Right cardiac atrium (tissue), 5 donors: Measurements from ENCODE around the gene PKDREJ. TPM values are rescaled to one million over a fixed set of nuclear protein-coding genes. Genes with fewer than 3 reads are reported as not detected.
A peak's percentile ranks its signal among the peaks of the same experiment; 100 is the strongest.

ENCODE experiments used
- ATAC-seq, 2 donors: fragments of 200-7000 bp; cut with Tn5 transposase; one replicate each; pipeline versions ENCODE4 v1.8.0 to v1.9.1; 2020; ENCODE audit warnings: moderate library complexity in 2 of 2, mild to moderate bottlenecking in 1 of 2
- DNase-seq, 3 donors: peaks; one replicate each; pipeline ENCODE4 v3.0.0-alpha.2; 2020
- H3K27ac ChIP-seq: one replicate; pipeline ENCODE4 v1.5.1; 2013; ENCODE audit warnings: mild to moderate bottlenecking, low read length, control low read depth, moderate library complexity
- H3K27me3 ChIP-seq: one replicate; pipeline ENCODE4 v1.6.1; 2013; ENCODE audit not compliant: control insufficient read depth, insufficient read depth
- H3K4me1 ChIP-seq: one replicate; pipeline ENCODE4 v1.6.1; 2013; ENCODE audit warnings: low read length; ENCODE audit not compliant: control insufficient read depth, insufficient read depth
- H3K4me3 ChIP-seq: one replicate; pipeline ENCODE4 v1.5.1; 2013; ENCODE audit warnings: low read length, control low read depth
- H3K9me3 ChIP-seq: one replicate; pipeline ENCODE4 v1.6.1; 2013; ENCODE audit warnings: low read length; ENCODE audit not compliant: control insufficient read depth
- WGBS: extraction: QIAGEN DNeasy Blood & Tissue Kit; methylation state at CpG from one replicate; pipeline ENCODE4 v1.1.7; 2013; 5-methylcytosine and 5-hydroxymethylcytosine counted together
- intact Hi-C, 4 donors: fragments of 100-400 bp; cut with DNase I; formaldehyde crosslinking; loops; one replicate each; pipeline versions ENCODE4 v1.11.0 to v1.14.0; 2022 to 2023
- polyA plus RNA-seq: library from polyadenylated mRNA; stranded (reverse); fragments of 200-250 nt; gene quantifications from one replicate; pipeline ENCODE4 v1.2.3, GENCODE V29; 2013
- total RNA-seq, 4 donors: library from RNA; stranded (reverse); fragmentation: NEBNext Ultra II Directional; extraction: Animal tissue kit (Norgen Biotek cat#: 25700); gene quantifications; one replicate each; pipeline ENCODE4 v1.2.1, GENCODE V29; 2021
- donor health status: healthy with polysubstance abuse.
- donor health status: DM: no; HTN: yes; CAD: no.
- donor health status: DM: no; HTN: no; CAD: no.
- donor health status: DM: no; HTN: yes; CAD: no; lungs with severe emphysema.
- donor health status: DM: yes; HTN: yes; CAD: no.

Gene PKDREJ
- total and polyA plus RNA-seq, 5 donors, result 0.06 to 0.25 (median 0.09) TPM

DNA sequence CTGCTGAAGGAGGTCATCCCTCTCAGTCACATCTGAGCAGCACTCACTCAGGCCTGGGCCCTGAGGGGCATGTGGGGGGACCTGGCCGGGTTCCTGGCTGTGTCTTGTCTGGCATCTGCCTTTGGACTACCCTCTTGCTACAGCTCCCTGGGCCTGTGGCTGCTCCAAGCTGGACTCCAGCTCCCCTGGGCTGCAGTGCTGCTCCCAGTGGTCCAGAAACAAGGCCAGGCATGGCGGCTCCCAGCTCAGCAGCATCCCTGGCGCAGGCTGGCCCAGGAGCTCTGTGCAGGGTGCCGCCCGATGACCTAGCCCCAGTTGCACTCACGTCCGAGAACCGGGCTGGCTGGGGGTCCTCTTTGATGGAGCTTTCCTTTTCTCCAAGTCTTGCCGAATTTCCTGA, 18.4 kb downstream of the PKDREJ start:
- DNase-seq (no peak), ATAC-seq (no peak)
- WGBS, result 87% methylated on average over 9 of the region's 9 CpGs
- Histone ChIP-seq H3K4me3 (no peak overlapping the region), H3K9me3 (no peaks in the 10 kb centered on the region), H3K27me3 (no peaks in the 10 kb centered on the region), H3K27ac (no peak overlapping the region), H3K4me1 (peaks cover 14% of the 10 kb centered on the region)
- intact Hi-C loops, result no loop called here

DNA sequence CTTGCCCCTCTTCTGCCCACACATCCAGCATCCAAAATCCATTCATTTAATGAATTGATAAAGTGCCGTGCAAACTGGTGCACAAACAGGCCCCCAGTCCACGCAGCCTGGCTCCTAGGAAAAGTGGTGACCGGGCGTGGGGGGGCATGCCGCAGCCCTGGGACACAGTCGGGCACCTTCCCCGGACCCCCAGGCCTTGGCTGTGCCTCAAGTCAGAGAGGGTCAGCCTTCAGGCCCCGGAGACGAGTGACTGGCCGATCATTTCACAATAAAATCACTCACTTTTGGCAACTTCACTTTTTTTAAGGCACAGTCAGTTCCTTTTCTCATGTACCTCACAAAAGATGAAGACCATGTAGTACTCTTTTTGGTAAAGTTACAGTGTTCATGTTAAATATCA, 21.1 kb downstream of the PKDREJ start:
- DNase-seq (no peak), ATAC-seq (no peak)
- peak overlapping the region; percentile 1 for H3K27ac ChIP-seq
- H3K9me3 ChIP-seq, result no peaks in the 10 kb centered on the region
- H3K4me3 ChIP-seq, result no peak overlapping the region
- no peaks in the 10 kb centered on the region for H3K27me3 ChIP-seq
- intact Hi-C loops, result no loop called here
- H3K4me1 ChIP-seq, result peaks cover 11% of the 10 kb centered on the region
- WGBS, result 76% methylated on average over 10 of the region's 10 CpGs

DNA sequence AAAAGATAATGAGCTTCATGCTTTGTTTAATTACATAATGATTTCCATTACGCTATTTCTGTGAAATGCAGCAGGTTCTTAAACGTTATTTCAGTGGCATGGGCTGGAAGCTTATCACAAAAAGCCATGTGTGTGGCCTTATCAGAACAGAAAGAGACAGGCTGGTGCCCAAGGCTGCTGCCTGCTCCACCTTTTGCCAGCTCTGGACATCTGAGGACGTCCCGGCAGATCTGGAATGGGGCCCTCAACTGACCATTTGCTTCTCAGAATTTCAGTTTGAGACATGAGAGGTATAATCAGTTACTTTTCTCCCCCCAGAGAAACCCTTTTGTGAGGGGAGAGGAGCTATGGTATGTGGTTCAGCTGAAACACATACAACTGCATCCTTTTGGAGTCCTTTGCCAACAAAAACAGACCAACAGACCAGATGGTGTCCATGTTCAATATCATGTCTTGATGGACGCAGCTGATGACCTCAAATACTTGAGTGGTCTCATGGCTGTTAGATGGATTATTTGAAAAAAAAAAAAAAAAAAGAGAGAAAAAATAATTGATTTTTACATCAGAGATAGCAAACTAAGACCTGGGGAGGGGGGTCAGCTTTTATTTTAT, 21.6 kb downstream of the PKDREJ start:
- ATAC-seq, result no peak
- Histone ChIP-seq H3K9me3 (no peaks in the 10 kb centered on the region), H3K4me3 (no peak overlapping the region), H3K27ac (peak overlapping the region; percentile 34), H3K27me3 (no peaks in the 10 kb centered on the region), H3K4me1 (peaks cover 11% of the 10 kb centered on the region)
- WGBS, result 45% methylated on average over 5 of the region's 5 CpGs
- DNase-seq, result no peak
- intact Hi-C loops, result no loop called here

DNA sequence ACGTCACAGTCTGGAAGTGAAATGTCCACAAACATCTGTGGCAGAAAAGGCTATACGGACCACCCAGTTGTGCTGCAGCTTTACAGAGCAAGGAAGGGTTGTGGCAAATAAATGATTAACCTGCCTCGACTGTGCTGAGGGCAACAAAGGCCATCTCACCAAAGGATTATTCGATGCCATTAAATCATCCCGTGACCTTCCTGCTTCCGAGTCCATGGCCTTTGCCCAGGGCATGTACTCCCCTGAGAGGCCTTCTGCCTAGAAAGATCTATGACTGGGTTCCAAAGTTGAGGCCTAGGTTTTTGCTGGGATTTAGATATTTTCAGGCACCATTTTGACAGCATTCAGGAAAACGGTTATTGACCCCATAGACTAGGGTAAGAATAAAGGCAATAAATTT, 22.2 kb downstream of the PKDREJ start:
- DNase-seq, result no peak
- Histone ChIP-seq H3K27me3 (no peaks in the 10 kb centered on the region), H3K27ac (peak overlapping the region; percentile 56), H3K9me3 (no peaks in the 10 kb centered on the region), H3K4me1 (peaks cover 11% of the 10 kb centered on the region), H3K4me3 (no peak overlapping the region)
- ATAC-seq, result no peak
- WGBS, result 70% methylated on average over 7 of the region's 7 CpGs
- intact Hi-C loops, result no loop called here

DNA sequence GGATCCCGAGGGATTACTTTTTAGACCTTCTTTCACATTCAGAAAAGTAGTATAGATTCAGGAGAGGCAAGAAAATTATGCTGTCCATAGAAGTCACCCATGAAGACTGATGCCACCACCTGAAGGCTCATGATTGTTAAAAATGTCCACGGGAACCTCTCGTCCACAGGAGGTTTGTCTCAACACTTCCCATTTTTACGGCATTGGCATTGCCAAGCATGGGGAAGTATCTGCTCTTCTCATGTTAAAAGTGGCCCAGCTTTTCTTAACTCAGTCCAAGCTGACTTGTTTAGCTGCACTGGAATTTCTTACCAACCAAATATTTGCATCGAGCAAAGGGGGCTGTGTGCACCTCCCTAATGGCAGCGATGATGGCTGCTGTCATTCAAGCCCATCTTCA, 22.6 kb downstream of the PKDREJ start:
- intact Hi-C loops, result no loop called here
- DNase-seq, result no peak
- peaks cover 11% of the 10 kb centered on the region for H3K4me1 ChIP-seq
- whole genome bisulfite sequencing, result 73% methylated on average over 6 of the region's 6 CpGs
- ATAC-seq, result no peak
- H3K4me3 ChIP-seq, result no peak overlapping the region
- peak overlapping the region; percentile 56 for H3K27ac ChIP-seq
- no peaks in the 10 kb centered on the region for H3K27me3 ChIP-seq
- no peaks in the 10 kb centered on the region for H3K9me3 ChIP-seq

DNA sequence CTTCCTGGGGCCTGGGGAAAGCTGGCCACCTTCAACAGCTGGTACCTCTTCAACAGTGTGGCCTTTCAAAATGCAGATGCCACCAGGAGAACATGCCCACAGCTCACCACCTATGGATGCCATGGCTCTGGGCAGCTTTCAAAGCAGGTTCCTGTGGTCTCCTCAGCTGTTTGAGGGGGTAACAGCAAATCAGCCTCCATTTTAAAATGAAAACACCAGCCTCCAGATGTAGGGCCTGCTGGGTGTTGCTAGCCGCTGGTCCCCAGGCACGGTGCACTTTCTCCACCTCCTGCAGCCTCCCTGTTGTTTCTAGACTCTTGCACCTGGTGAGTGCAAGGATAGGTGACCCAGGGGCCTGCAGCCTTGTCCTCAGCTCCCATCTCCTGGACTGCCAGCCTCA, 23.1 kb downstream of the PKDREJ start:
- no peak for DNase-seq
- intact Hi-C loops, result no loop called here
- no peak for ATAC-seq
- Histone ChIP-seq H3K9me3 (no peaks in the 10 kb centered on the region), H3K4me3 (no peak overlapping the region), H3K4me1 (peaks cover 7% of the 10 kb centered on the region), H3K27ac (peak overlapping the region; percentile 18), H3K27me3 (no peaks in the 10 kb centered on the region)
- 88% methylated on average over 2 of the region's 2 CpGs for WGBS

DNA sequence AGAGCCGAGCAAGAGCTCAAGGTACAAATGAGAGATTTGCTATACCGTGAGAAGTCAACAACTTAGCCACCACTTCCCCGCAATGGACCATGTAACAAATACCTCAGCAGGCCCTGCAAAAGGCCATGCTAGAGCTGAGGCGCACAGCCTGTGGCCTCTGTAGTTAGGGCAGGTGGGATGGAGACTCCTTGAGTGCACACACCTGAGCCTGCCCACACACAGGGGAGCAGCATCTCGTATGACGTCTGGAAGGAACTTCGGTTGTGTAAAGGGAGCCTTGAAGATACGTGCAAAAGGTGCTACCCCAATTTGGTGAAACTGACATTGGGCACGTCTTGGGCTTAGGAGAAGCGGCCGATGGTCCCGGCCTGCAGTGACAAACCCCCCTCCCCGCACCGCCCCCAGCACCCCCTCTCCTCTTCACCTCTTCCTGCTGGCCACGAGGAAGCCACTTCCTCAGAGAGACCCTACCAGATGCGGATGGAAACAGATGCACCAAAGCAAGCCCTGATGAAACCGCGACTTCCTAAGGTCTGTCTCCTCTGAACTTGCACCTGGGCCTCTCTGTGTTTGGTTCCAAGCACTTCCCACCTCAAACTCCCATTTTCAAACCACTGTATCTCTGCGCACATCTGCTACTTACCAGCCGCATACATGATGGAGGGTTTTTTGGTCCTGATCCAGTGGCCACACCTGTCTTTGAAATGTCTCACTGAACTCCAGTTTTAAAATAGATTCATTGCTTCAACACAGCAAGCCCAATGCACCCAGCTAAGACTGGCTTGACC, 23.7 kb downstream of the PKDREJ start:
- Histone ChIP-seq H3K9me3 (no peaks in the 10 kb centered on the region), H3K4me1 (peaks cover 3% of the 10 kb centered on the region), H3K27ac (peak overlapping the region; percentile 62), H3K27me3 (no peaks in the 10 kb centered on the region), H3K4me3 (no peak overlapping the region)
- intact Hi-C loops, result loop anchor here in 2 of 4 donors (10.0 kb wide), 2 partner anchors 85 to 95 kb away; partner anchors contain the start of gene PPARA (in 1 of the 2)
- ATAC-seq (no peak), DNase-seq (no peak)
- 83% methylated on average over 20 of the region's 20 CpGs for WGBS

DNA sequence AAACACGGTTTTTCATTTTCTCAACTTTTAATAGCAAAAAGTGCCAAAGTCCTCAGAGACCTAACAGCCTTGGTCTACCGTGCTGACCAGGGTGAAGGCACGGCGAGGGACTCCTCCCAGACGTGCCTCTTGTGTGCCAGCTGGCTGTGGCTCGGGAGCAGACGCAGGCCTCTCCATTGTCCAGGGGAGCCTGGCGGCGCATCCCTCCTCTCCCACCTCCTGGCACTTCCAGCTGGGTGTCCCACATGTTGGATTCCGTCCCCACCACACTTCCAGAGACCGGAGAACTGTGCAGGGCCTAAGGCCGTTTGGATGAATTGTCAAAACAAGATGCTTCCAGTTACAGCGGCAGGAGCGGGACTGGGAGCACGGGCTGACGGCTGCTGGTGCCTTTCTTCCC, 24.6 kb downstream of the PKDREJ start:
- H3K4me1 ChIP-seq, result peaks cover 3% of the 10 kb centered on the region
- intact Hi-C loops, result loop anchor here in 2 of 4 donors (10.0 kb wide), 2 partner anchors 84 to 94 kb away; partner anchors contain the start of gene PPARA (in 1 of the 2)

DNA sequence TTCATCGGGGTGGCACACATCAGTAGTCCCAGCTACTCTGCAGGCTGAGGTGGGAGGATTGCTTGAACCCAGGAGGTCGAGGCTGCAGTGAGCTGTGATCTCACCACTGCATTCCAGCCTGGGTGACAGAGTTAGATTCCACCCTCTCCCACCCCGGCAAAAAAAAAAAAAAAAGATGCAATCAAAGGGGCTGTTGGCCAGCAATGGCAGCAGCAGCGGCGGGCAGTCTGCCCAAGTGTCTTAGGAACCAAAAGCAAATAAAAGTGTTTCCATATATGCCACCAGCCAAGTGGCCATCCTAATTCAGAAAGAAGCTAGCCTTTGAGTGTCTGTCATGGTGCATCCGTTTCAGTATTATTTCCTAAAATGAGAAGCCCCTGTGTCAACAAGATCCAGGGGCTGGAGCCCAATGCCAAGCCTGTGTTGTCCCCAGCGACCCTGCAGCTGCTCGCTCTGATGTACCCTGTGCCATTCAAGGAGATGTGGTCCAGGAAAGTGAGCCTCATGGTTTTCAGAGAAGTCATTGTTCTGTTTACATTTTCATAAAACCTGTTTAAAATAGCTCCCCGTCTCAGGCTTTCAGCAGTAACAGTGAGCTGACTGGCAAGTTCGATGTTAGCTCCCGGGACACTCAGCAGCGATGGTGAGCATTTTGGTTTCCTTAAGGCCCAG, 25.6 kb downstream of the PKDREJ start:
- DNase-seq (peak; percentile 54 to 87 (median 85)), ATAC-seq (peak; percentile 32 to 39)
- Histone ChIP-seq H3K4me3 (no peak overlapping the region), H3K27ac (peak overlapping the region; percentile 77), H3K9me3 (no peaks in the 10 kb centered on the region), H3K27me3 (no peaks in the 10 kb centered on the region), H3K4me1 (peaks cover 3% of the 10 kb centered on the region)
- WGBS, result 68% methylated on average over 12 of the region's 12 CpGs
- intact Hi-C loops, result loop anchor here in 2 of 4 donors (10.0 kb wide), 2 partner anchors 83 to 93 kb away; partner anchors contain the start of gene PPARA (in 1 of the 2)

More for the DNA sequence above, 24.6 kb downstream of the PKDREJ start:
- Histone ChIP-seq H3K27me3 (no peaks in the 10 kb centered on the region), H3K27ac (peak overlapping the region; percentile 62), H3K9me3 (no peaks in the 10 kb centered on the region), H3K4me3 (no peak overlapping the region)
- ATAC-seq, result peak; percentile 38 to 41
- DNase-seq, result peak in 2 of 3 donors; percentile 55 to 76
- WGBS, result 73% methylated on average over 16 of the region's 16 CpGs

DNA sequence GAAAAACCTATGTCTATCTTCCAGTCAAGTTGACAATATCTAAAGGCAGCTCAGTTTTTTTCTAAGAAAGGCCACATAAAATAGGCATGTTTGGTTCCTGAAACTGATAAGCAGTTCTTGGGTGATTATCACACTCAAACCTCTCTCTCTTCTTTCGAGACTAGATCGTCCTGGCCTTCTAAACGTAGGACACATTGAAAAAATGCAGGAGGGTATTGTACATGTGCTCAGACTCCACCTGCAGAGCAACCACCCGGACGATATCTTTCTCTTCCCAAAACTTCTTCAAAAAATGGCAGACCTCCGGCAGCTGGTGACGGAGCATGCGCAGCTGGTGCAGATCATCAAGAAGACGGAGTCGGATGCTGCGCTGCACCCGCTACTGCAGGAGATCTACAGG, 28.2 kb downstream of the PKDREJ start:
- H3K9me3 ChIP-seq, result no peaks in the 10 kb centered on the region
- H3K27me3 ChIP-seq, result no peaks in the 10 kb centered on the region
- DNase-seq (no peak), ATAC-seq (no peak)
- H3K4me1 ChIP-seq, result peaks cover under 1% of the 10 kb centered on the region
- no peak overlapping the region for H3K4me3 ChIP-seq
- 90% methylated on average over 12 of the region's 12 CpGs for WGBS
- intact Hi-C loops, result loop anchor here in 2 of 4 donors (10.0 kb wide), 2 partner anchors 80 to 90 kb away; partner anchors contain the start of gene PPARA (in 1 of the 2)
- H3K27ac ChIP-seq, result no peak overlapping the region

DNA sequence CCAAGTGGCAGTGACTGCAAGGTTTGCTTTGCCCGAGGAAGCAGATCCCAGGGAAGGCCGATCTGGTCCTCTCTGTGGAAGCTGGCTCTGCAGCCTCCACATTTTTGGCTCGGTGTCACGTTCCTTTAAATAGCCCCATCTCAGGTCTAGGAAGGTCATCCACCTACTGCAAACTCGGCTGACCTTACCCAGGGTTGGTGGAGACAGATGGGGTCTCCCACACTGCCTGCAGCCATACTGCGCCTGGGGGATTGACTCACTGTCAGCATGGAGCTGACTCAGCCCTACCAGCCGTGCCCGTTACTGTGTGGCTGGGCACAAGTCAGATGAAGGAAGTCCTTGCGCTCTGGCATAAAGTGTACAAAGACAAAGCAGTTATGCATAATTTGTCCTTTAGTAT, 29.9 kb downstream of the PKDREJ start:
- Histone ChIP-seq H3K27me3 (no peaks in the 10 kb centered on the region), H3K27ac (peak overlapping the region; percentile 8), H3K4me3 (no peak overlapping the region), H3K9me3 (no peaks in the 10 kb centered on the region), H3K4me1 (no peaks in the 10 kb centered on the region)
- intact Hi-C loops, result loop anchor here in 2 of 4 donors (10.0 kb wide), 2 partner anchors 78 to 88 kb away; partner anchors contain the start of gene PPARA (in 1 of the 2)
- ATAC-seq (peak; percentile 77 to 87), DNase-seq (peak; percentile 56 to 76 (median 74))
- 40% methylated on average over 9 of the region's 9 CpGs for WGBS
